GM19397 (cell line): ENCODE data around the gene VWA5B1.
"Not testable (repeated sequence)": the region's sequence is repeated elsewhere in the genome, so short reads cannot be mapped to it uniquely, and the experiment has no call there.

Source experiments
- ATAC-seq: cut with Tn5 transposase; IDR thresholded peaks from one replicate; pipeline ENCODE4 v1.9.1; 2021; ENCODE audit warnings: mild to moderate bottlenecking, moderate library complexity; ENCODE audit not compliant: unreplicated experiment

Gene VWA5B1, protein sequence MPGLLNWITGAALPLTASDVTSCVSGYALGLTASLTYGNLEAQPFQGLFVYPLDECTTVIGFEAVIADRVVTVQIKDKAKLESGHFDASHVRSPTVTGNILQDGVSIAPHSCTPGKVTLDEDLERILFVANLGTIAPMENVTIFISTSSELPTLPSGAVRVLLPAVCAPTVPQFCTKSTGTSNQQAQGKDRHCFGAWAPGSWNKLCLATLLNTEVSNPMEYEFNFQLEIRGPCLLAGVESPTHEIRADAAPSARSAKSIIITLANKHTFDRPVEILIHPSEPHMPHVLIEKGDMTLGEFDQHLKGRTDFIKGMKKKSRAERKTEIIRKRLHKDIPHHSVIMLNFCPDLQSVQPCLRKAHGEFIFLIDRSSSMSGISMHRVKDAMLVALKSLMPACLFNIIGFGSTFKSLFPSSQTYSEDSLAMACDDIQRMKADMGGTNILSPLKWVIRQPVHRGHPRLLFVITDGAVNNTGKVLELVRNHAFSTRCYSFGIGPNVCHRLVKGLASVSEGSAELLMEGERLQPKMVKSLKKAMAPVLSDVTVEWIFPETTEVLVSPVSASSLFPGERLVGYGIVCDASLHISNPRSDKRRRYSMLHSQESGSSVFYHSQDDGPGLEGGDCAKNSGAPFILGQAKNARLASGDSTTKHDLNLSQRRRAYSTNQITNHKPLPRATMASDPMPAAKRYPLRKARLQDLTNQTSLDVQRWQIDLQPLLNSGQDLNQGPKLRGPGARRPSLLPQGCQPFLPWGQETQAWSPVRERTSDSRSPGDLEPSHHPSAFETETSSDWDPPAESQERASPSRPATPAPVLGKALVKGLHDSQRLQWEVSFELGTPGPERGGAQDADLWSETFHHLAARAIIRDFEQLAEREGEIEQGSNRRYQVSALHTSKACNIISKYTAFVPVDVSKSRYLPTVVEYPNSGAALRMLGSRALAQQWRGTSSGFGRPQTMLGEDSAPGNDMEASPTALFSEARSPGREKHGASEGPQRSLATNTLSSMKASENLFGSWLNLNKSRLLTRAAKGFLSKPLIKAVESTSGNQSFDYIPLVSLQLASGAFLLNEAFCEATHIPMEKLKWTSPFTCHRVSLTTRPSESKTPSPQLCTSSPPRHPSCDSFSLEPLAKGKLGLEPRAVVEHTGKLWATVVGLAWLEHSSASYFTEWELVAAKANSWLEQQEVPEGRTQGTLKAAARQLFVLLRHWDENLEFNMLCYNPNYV

DNA sequence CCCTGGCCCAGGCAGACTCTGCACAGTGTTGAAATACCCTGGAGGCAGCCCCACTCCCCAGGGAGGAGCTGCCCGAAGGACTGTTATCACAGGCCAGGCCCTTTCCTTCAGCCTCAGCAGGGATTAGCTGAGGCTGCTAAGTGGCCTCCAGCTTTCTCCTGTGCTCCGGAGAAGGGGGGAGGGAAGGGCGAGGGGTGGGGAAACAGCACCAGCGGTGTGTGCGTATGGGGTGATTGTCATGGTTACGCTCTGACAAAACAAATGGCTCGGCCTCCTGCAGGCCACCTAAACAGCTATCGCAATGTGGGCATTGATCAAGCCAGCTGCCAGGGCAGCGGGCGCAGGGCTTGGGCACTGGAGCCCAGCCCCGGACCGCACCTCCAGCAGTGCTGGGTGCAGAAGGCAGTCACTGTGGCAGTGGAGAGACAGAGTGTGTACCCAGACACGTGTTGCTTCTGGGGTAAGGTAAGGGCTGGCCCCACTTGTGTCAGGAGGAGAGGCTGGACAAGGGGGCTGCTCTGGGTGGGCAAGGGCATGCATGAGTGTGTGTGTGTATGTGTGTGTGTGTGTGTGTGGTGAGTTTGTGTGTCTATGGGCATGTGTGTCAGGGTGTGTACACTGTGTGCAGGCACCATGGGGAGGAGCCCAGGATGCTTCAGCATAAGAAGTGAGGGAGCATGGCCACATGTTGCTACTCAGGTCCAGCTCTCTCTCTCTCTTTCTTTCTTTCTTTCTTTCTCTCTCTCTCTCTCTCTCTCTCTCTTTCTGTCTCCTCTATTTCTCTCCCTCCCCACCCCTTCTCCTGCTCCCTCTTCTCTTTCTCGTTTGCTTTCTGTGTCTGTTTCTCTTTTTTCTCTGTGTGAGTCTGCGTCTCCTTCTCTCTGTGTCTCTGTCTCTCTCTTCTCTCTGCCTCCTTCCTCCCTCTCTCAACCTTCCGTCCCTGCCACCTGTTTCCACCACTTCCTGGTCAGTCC, at the start of gene VWA5B1:
VWA5B1 (plus strand) TSS at position 252 of the 974 bp plus-strand sequence. CDS start 19,727 bp downstream, outside the sequence.
- ATAC-seq: no peak

DNA sequence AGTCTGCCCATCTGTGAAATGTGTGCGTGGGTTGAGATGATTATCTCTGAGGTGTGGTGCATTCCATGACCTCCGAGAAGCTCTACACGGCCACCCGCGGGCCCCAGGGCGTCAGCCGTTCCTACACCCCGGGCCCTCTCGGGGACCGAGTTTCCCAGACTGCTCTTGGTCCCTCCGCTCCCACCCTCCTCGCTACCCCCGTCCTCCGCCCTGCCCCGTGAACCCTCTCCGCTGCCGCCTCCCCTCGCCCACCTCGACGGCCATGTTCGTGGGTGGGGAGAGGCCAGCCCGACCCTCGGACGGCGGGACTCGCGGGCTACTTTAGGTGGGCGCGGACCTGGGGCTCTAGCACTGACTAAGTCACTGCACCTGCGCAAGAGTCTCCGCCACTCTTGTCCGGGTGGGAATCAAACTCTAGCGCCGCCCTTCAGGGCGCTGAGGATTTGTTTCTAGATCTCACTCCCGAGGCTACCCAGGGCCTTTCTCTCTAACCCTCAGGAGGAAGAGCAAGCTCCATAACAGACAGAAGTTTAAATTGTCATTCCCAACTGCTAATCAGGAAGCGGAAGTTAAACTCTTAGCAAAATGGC, 47.7 kb upstream of the VWA5B1 start:
- ATAC-seq: no peak

DNA sequence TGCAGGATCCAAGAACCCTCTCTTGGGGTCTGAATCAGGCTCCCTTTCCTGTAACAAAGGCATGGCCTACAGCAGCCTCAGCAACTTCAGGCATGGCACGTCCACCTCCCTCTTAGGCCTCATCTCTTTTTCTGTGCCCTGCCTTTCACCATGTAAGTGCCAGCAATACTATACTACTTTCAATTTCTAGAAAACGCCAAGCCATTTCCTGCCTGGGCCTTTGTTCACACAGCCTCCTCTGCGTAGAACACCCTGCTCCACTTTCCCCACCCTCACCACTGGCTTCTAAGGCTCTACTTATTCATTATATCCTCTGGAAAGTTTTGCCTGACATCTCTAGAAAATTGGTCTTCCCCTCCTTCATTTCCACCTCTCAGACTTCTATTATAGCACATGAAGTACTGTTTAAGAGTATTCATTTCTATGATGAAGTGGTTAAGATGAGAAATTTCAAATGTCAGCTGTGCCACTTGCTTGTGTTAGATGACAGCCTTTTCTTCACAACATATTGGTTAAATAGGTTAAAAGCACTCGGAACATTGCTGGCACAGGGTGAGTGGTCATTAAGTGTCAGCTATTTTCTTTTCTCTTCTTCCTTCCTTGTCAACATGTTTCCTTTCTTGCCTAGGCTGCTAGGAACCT, 41.6 kb upstream of the VWA5B1 start:
- no peak for ATAC-seq

DNA sequence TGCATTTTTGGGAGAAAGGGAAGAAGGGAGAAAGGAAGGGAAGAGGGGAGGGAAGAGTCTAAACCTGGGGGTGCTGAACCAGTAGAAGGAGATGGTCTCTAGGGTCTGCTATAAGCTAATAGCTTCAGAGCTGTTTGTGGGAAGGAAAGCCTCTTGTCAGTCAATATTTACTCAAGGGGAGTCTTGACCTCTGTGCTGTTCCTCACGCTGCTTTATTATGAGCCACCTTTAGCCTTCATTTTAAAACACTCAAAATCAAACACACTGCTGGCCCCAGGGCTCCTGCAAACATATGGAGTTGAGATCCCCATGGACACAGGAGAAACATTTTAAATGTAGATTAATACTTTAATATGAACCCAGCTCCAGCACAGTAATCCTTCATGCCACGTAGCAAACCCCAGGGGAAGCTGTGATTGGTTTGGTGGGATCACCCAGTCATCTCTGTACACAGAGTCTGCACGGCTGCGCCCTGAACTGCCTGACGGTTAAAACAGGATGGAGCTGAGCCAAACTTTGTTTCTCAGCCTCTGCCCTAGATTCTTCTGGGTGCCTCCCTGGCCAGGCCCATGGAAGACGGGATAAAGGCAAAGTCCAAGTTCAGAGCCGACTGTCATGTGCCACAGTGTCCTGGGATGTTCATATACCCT, 40.2 kb upstream of the VWA5B1 start:
- ATAC-seq: no peak

DNA sequence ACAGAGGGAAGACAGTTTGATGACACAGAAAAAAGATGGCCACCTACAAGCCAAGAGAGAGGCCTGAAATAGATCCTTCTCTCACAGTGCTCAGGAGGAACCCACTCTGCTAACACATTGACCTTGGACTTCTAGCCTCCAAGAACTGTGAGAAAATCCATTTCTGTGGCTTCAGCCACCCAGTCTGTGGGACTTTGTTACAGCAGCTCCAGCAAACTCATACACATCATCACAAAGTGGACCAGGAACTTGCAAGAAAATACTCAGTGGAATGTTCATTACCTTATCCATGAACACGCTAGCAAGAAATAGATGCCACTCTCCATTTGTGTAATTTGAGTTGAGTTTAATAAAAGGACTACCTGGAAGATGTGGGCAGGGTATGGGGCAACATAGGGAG, 38.1 kb upstream of the VWA5B1 start:
- ATAC-seq: no peak

DNA sequence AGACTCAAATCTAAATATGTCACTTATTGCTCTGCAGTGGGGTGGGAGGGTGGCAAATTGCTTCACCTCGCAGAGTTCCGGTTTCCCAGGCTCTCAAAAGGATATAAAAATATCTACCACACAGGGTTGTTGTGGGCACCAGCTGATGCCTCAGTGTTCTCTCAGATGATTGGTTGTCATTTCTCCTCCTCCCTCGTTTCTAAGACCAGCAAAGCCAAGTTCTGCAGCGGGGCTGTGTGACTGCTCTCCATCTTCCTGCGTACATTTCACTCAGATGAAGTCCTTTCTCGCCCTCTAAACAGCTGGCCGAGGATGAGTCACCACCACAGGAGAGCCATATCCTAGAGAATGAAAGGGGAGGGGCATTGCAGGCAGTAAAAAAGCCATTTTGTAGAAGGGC, 35.0 kb upstream of the VWA5B1 start:
- ATAC-seq: no peak

DNA sequence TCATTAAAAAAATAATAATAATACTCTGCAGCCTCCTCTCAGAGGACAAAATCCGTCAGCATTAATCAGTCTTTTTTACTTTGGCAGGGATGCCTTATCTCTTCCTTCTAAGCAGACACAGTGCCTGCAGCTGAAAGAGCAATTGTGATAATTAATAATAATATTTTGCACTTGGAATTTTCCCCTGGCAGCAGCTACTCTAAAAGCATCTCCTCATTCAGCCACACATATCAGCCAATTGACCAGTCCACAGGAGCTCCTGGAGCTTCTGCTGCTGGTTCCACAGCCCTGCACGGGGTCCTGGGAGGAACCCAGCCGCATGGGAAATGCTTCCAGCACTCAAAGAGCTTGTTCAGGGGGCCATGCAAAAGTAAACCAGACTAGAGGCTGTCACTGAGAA, 31.0 kb upstream of the VWA5B1 start:
- ATAC-seq: no peak

DNA sequence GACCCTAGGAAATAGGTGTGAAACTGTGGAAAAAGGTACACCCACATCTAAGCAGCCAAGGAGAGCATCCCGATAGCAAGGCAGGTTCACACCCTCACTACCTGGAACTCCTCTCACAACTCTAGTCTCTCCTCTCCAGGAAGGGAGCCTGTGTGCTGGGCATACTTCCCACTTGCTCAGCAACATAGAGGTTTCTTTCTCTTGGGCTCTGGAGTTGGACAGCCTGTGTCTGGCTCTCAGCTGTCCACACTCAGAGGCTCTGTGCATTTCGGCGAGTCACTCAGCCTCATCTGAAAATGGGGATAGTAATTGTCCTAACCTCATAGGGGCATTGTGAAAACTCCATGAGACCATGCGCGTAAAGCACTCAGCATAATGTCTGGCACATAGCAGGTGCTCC, 29.6 kb upstream of the VWA5B1 start:
- ATAC-seq: no peak

DNA sequence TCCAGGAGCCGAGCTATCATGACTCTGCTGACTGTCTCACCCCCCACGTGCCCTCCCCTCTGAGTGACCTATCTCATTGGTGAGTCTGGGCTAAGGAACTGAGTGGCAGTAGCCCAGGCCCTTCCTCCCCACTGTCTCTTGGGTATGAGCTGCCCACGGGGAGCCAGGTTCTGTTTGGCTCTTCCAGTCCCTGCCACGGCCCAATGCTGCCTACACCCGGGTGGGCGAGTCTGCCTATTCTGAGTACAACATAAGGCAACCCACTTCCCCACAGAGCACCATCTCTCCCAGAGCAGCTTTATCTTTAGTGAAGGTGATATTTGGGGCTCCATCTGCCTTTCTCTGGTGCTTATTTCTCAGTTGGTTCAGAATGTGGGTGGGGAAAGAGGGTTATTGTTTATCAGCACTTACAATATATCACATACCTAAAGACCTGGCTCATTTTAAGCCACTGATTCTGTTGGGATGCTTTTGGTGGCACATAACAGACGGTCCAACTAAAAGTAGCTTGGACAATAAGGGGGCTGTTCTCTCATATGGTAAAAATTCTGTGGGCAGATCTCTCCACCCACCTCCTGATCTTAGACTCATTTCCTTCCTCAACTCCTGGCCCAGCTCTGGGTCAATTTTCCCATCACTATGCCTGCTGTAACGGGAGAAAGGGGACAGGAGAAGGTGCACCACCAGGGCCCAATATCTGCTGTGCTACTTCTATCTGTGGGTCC, 27.7 kb upstream of the VWA5B1 start:
- no peak for ATAC-seq

DNA sequence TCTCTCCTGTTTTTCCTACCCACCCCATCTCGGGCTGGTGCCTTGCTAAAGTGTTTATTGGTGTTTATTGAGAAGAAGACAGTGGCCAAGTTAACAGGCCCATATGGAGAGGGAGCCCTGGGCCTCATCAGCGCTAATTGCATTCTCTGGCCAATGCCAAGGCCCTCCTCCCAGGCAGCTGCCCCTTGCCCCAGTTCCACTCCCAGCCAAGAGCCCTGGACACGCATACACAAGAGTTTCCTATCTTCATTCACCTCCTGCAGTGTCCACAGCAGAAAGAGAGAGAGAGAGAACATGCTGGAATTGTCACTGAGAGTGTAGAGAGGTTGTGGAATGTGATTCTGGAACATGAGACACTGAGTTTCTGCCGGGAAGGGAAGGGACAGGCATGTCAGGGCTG, 25.4 kb upstream of the VWA5B1 start:
- ATAC-seq: no peak

DNA sequence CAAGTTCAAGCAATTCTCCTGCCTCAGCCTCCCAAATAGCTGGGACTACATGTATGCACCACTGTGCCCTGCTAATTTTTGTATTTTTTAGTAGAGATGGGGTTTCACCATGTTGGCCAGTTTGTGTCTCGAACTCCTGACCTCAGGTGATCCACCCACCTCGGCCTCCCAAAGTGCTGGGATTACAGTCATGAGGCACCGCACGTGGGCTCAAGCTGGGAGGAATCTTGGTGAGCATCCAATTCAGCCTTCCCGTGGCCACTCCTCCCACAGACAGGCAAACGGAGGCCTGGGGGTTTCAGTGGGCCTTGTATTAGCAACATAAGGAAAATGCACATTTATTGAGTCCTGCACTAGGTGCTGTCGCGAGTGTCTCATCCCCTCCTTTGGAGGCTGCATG, 24.5 kb upstream of the VWA5B1 start:
- ATAC-seq: no peak

DNA sequence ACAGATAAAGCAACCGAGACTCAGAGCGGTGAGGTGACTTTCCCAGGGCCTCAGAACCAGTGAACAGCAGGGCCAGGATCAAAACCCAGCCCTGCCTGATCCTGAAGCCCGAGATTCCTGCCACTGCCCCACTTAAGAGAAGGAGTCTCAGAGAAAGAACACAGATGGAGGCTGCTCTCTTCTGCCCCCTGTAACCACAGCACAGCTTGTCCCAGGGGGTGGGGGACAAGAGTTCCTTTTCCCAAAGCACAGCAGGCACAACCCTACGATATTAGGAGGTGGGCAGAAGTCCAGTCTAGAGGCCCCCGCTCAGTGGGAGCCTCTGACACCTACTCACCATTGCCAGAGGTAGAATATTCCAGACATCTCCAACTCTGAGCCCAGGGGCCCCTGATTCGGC, 24.0 kb upstream of the VWA5B1 start:
- no peak for ATAC-seq

DNA sequence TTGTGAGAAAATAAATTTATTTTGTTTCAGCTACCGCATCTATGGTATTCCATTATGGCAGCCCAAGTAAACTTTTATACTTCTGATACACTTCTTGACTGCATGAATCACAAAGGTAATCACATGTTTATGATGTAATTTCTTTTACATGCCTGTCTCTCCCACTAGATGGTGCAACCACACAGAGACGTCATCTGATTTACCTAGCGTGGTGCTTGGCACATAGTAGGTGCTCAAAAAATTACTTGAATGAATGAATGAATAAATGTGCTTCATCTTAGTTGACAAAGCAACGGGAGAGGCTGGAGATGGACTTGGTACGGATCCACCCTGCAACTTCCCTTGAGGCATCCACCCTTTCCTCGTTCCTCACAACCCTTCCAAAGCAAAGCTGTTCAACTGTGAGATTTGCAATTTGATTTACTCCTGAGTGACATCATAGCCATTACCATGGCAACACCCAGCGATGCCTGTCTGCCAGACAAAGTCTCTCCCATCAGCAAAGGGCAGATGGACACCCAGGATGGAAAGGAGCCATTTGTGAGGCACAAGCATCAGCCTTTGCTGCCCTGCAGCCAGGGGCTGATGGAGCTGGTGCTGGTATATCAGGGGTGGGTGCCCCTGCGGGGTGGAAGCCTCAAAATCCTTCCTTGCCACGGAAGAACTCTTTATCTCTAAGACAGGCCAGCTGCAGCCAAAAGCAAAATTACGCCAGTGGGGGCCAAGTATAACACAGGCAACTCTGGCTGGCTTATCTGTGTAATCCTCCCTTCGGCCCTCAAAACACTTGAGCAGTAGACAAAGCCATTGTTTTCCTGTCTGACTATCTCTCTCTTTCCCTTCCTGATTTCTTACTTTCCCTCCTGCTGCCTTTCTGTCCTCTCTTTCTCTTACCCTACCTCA, 18.9 kb upstream of the VWA5B1 start:
- ATAC-seq: no peak

DNA sequence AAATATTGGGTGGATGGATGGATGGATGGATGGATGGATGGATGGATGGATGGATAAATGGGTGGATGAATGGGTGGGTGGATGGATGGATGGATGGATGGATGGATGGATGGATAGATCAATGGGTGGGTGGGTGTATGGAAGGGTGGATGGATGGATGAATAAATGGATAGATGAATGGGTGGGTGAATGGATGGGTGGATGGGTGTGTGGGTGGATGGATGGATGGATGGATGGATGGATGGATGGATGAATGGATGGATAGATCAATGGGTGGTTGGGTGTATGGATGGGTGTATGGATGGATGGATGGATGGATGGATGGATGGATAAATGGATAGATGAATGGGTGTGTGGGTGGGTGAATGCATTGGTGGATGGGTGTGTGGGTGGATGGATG, 17.0 kb upstream of the VWA5B1 start:
- not testable (repeated sequence) for ATAC-seq

DNA sequence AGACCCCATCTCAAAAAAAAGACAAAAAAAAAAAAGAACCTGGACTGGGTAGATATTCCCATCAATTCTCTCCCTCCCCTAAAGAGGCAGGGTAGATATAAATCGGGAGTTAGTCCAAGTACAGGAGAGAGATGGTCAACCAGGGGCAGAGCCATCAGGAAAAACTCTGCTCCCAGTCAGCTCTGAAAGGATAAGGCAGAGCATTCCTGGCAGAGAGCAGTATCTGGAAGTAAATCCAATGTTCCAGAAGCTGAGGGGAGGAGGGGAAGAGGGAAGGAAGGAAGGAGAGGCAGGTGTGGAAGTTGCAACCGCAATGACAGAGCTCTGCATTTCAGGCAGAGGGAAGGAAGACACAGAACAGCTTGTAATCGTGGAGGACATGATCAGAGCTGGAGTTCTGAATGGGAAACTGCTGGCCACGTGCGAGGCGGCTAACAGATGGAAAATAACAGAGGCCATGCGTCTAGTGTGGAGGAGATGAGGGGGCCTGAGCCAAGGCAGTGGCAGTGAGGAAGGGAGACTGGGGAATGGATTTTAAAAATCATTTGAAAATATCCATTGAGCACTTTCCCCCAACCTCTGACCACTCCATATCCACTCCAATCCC, 15.3 kb upstream of the VWA5B1 start:
- ATAC-seq: no peak

DNA sequence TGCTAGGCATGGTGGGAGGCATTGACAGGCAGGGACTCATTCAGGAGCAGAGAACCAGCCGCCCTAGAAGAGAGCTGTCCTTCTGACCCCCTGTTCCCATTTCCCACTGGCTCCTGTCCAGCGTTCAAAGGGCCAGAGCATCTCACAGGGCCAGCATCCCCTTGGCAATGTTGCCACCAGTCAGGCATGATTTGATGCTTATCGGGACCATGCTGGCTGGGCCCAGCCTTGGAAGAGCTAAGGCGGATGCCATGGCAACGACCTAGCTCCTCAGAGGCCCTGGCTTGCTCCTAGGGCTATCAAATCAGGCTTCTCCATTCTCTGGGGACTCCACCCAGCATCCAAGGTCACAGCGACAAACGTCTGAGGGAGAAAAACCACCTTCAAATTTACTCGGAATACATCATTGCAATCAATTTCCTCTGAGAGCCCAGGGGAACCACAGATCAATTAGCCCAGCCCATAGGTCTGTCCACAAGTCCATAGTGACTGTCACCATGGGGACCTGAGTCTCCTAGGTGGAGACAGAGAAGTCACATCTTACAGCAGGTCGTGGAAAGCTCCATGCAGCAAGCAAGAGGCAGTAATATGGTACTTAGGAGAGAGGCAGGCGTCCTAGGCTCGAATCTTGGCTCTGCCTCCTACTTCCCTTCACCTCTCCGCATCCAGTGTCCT, 14.1 kb upstream of the VWA5B1 start:
- no peak for ATAC-seq
